GM21423 (cell line): Measurements from ENCODE around the gene GREM1.
A peak's percentile ranks its signal among the peaks of the same experiment; 100 is the strongest.

Experiments
- ATAC-seq: cut with Tn5 transposase; IDR thresholded peaks from one replicate; pipeline ENCODE4 v1.9.1; 2021; ENCODE audit warnings: mild to moderate bottlenecking, moderate library complexity; ENCODE audit not compliant: unreplicated experiment

Gene GREM1

DNA sequence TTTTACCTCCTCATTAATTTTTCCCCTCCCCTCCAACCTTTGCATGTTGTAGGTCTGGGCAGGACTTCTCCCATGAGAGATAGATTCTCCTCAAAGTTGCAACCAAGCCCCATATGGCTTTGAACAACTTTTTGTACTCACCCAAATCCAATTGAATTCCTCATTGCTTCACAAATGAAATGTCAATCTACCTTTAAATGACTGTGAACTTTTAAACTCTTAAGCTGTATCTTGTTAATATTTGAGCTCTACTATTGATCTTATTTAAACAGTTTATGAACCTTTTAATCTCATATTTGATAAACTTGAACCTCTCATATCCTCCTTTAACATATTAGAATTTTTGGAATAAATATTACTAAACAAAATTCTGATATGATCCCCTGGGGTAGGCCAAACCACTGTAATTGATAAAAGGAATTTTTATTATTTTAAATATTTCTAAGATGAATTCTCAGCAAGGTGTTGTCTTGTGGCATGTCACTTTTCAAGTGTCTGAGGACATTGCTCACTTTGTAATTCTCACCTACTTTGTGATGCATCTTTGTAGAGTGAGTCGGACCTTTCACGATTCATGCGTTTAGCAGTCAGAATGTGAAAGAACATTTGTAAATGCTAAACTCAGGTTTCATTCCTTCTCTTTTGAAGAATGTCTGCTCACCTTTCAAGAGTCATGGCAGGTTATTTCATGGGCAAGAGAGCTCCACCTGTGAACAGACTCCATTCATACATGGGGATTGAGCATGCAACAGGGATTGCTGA, 23.4 kb upstream of the GREM1 start:
- ATAC-seq, result no peak

DNA sequence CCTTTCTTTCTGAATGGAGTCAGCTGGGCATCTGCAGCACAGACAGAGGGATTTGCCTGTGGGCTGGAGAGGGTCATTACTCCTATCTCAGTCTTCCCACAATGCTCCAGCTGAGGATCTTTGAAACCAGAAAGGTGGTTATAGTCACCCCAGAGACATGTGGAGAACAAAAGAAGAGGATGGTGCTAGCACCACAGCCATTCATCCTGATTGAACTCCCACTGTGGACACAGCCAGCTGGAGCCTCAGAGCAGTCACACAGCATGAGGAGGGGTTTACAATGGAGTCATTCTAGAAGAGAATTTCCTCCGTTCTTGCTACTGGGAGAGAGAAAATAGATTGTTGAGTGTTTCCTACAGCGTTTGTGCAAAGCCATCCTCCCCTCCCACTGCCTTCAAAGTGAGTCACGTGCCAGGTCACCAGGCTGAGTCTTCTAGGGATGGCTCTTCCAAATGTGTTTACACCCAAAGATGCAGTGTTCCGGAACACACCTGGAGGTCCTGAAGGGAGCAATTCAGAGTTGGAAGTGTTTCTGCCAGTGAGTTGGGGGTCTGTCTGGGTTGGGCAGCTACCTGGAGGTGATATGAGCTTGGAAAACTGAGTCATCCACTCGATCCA, 18.9 kb upstream of the GREM1 start:
- no peak for ATAC-seq

DNA sequence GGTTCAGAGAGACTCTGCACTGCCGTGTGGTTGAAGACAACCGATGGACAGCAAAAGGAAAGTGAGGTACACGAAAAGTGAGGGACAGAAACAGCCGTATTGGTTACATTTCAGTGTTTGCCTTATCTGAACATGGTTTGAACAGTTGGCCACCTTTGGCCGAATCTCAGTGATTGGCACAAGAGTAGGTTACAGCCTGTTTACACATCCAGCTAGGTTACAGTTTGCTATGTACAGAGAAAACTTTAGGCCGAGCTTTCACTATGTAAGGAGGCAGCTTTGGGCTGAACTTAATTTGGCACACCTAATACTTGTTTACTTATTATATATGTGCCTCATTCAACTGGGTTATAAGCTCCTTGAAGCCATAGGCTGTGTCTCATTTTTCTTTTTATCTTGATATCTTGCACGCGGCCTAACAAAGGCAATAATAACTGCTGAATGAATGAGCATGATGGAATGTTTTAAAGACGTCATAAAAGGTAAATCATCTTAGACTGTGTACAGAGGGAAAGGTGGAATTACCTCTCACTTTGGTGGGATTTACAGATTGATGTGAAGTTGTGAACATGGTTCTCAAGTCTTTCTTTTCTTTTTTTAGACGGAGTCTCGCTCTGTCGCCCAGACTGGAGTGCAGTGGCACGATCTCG, 17.2 kb upstream of the GREM1 start:
- ATAC-seq, result no peak

DNA sequence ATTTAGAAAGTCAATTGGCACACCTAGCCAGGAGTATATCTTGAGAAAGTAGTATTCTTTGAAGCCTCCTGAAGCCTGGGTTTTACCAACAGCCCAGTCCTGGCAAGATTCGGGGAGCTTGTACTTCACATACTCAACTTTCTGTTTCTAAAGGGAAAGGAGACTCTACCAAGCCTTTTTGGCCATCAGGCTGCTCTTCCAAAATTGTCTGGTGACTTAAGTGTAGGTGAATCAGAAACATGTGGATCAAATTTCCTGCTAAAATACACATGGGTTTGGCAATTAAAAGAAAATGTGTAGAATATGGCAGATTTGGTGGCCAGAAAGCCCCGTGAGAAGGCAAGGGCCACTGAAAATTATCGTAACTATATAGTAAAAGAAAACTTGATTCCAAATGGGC, 15.9 kb upstream of the GREM1 start:
- ATAC-seq, result no peak

DNA sequence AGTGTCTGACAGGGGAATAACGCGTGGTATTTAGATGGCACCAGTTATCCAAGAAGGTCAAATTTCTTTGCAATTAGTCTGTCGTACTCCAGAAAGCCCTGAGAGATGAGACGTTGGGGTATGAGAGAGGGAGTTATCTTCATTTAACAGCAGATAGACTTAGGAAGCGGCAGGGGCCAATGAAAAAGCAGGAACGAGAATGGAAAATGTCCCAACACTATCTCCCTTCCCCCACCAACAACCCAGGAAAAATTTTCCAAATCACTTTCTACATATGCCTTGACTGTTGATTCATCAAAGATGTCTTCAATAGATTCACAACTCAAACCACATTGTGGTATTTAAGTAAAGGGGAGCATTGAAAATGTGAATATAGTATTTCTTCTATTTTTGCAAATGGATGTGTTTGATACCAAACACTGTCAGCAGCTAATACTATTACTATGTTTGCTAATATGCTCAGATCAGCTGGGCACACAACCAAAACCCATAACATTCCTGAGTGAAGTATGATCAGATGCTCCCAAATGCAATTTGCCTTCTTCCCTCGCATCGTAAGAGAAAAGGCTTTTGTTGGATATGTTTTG, 13.3 kb upstream of the GREM1 start:
- no peak for ATAC-seq

DNA sequence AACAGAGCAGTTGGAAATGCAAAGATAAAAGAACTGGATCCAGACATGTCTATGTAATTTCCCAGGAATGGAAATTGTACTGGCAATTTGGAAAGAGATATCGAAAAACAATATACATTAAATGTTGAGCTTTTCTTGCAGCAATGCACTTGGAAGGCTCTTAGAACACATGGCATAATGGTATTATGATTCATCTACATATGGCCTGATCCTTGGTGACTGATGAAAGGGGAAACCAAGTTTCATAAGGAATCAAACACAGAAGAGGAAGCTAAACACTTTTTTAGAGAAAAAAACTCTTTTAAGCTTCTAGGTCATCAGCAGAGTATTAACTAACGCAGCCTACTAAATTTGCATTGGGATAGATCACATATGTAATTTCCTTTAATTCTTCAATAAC, 12.4 kb upstream of the GREM1 start:
- ATAC-seq, result no peak

DNA sequence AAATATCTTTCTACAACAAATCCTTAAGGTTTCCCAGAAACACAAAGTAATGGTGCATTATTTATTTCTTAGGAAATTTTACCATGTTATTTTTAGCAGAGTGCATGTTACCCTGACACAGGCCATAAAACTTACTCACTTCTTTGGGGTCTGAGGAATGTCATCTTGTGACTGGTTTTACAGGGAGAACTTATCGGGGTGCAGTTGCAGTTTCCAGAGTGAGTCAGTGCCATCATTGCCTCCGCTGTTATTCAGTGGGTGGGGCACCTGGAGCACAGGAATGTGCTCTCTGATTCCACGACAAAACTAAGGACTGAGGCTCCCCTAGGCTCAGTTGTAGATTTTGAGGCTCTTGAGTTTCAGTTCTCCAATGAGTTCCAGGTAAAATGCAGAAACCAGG, 11.1 kb upstream of the GREM1 start:
- no peak for ATAC-seq

DNA sequence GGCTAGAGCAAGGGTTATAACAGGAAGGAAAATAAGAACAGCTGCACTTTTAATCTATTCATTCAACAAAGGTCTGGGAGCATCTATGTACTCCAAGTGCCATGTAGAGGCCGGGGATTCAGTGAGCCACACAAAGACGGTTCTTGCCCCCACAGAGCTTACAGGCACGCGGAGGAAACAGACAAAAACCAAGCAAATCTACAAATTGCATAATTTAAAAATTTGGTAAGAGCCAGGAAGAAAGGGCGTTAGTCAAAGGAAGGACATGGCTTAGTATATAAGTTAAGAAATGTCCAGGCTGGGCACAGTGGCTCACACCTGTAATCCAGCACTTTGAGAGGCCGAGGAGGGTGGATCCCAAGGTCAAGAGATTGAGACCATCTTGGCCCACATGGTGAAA, 10.4 kb upstream of the GREM1 start:
- ATAC-seq, result no peak

DNA sequence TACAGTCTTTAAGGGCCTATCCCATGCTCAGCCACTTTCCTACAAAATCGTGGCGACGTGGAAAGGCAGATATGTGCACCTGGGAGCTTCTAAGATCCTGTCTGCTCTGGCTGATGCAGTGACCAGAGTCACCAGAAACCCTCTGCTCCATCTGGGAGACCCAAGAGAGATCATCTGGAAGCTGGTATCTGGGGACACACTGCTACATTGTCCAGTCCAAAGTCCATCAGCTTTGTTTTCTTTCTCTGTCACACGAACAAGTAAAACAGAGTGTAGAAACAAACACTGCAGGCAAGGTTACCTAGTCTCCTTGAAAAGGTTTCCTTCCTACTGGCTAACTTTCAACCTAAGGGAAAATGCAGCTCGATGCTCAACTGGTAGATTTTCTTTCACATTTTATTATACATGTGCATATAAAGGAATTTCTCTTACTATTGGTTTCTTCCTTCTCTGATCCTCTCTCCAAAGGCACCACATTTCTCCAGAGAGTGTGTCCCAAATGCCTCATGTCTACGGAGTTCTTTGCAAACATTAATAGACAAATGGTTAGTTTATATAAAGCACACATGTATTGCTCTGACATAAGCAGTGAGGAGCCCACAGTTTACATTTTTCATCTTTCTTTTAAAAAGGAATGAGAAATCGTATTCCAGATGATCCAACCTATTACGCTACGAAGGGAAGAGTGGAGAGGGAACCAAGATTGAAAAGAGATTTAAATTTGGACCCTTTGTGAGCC, 8.3 kb upstream of the GREM1 start:
- ATAC-seq, result no peak

DNA sequence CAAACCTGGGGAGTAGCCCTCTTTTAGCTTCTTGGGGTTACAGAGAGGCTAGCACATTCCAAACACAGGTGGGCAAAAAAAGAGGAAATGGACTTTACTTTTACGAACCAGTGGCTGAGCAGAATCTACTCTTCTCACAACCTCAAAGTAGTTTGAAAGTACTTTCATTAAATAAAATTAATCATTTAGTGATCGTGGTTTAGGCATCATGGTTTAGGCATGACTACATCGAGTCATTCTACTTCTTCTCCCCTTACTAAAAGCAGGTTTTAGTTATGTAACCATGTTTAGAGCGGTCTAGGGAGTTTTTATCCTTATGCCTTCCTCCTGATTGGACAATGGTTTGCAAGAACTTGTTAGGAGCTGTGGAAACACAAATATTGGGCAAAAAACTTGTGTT, 2.5 kb upstream of the GREM1 start:
- peak; percentile 53 for ATAC-seq

DNA sequence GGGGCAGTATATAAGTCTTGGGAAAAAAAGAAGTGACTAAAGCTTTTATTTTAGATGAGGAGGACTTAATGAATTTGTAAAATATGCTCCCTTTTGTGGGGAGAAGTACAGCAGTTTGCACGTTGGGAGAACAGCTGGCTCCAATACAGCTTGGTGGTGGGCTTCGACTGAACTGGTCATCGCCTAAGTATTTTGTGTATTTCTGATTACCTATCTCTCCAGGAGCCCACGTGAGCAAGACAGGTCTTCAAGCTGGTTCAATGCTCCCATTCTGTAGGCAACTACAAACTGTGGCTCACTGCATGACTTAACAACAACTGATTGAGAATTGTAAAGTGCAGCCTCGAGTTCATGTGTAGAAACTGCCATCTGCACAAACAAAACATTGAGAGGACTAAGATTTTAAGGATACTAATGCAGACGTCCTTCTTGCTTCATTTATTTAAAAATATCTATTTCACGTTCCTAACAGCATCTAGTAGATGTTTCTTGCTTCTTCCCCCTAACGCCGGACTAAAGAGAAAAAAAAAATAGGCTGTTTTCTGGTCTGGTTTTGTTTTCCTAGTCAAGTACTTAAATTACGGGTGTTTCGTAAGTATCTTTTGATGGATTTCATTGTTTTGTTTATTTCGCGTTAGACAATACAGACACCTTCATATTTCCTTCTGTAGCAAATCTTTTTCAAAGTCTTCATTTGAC, 1.4 kb upstream of the GREM1 start:
- ATAC-seq, result no peak

DNA sequence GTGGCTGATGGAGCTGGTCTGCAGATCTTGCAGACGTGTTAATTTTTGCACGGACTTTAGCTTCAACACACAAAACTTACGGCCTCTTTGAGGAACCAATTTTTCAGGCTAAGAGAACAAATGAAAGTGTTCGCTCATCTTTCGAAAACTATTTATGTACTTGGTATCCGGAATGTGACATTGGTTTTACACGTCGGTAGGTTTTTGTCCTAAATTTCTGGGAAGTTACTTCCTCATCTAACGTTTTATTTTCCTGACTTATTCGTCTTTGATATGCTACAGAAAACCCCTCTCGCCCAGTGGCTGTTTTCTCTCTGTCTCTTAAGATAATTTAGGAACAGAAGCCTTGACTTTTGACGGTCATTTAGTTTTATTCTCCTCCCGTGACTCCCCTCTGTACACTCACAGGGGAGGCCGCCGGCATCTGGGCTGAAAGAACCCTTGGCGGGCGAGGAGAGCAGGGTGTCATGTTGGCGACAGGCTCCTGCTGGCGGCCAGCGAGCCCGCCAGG, 834 bp upstream of the GREM1 start:
- no peak for ATAC-seq

DNA sequence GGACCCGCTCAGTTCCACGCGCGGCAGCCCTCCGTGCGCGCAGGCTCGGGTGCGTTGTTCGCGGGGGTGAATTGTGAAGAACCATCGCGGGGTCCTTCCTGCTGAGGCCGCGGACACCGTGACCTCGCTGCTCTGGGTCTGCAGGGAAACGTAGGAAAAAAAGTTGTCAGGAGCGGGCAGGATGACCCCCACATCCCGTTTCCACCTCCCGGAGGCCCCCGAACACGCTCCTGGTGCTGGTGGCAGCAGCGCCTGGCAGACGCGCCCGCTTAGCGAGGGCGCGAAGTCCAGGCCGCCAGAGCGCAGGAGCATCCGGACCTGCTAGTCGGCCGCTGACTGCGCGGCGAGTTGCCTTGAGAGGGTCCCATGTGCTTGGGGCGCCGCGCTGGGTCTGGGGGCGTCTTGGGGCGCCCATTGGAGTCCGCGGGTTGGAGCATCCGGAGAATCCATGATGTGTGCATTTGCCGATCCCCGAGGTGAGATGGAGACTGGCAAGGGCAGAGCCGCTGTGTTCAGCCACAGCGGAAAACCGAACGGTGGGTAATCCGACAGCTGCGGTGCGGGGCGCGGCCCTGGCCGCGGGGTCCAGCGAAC, 520 bp downstream of the GREM1 start:
- no peak for ATAC-seq

DNA sequence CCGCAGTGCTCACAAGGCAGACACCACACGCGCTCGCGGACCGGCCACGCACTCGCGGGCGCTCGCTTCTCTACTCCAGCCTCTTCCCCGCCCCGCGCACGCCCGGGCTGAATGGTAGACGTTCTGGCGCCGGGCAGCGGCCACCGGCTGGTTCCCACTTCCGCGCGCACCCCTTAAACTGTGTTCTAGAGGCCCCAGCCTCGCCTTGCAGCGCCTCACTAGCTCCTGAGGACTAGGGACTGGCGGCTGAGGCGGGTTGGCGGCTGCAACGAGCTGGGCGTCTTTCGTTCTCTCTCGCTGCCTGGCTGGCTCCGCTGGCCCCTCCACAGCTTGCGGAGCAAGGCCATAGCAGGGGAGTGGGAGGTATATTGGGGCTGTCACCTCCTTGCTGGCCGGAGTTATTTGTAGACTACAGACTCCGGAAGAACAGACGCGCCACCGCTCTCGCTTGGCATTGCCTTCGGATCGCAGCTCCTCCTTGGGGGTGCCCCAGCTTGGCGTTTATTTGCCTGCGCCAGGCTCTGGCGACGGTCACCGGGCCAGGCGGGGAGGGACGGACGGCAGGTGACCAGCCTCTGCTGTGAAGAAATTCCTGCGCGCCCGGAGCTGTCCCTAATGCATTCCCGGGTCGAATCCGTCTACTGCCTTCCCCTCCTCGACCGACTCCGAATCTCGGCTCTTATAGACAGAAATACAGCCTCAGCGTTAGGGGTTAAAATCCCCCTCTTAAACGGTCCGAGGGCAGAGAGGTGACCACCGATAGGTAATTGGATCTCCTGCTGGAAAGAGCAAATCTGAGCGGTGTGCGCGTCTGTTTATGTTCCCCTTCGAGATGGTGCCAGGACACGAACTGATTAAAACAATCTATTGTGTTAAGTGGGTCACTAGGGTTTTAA, 1.3 kb downstream of the GREM1 start:
- ATAC-seq, result no peak

DNA sequence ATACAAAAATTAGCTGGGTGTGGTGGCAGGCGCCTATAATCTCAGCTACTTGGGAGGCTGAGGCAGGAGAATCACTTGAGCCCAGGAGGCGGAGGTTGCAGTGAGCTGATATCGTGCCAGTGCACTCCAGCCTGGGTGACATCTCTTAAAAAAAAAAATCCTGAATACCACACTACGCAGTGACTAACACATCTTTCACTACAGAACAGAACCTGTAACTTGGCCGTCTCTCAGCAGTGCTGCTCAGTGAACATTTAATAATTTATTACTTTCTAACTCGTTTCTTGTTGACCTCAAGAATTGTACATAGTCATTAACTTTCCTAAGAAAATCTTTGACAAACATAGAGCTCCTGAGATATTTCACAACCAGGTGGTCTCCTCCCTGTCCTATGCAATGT, 3.8 kb downstream of the GREM1 start:
- ATAC-seq, result no peak

DNA sequence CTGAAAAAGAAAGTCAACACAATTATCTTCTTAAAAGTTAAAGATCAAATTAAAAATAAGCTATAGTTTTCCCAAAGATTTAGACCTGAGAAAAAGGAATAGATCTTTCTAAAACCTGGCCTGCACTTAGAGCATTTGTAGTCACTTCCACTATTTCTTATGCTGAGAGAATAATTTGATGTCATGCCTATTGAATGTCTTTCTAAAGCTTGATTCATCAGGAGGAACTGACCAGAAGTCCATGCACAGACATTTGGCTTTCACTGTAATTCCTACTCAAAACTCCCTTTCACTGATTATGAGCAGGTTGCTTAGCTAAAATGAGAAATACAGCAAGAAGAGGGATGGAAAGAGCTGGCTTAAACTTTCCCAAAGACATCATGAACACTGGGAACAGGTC, 4.3 kb downstream of the GREM1 start:
- ATAC-seq, result no peak

DNA sequence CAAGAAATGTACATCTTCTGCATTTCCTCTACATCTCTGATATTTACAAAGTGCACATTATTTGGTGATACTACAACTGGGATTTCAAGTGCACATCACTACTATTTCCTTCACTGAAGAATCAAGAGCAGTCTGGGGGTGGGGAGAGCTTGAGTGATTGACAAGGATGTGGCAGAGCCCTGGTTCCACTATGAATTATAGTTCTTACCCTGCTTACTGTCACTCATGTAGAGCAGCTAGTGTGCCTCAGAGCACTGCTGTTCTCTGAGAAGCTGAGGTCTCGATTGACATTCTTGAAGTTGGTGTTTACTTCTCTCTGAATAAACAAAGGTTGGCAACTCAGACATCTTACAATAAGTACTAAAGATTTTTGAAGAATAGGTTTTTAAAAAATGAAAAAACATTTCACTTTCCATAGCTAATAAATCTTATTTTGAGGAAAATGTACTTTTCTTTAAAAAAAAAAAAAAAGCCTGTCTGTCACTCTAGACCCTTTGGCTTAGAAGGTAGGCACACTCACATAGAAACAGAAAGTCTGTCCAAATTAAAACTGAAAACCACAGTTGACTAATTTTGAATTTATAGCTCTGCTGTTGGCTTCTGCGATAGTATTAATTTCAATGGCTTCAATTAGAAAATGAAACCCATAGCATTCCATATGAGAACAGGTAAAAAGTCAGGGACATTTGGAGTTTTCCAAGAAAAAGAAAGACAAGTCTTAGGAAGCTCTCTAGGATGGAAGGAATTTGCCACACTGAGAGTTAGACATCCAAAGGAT, 5.6 kb downstream of the GREM1 start:
- ATAC-seq, result peak; percentile 88

DNA sequence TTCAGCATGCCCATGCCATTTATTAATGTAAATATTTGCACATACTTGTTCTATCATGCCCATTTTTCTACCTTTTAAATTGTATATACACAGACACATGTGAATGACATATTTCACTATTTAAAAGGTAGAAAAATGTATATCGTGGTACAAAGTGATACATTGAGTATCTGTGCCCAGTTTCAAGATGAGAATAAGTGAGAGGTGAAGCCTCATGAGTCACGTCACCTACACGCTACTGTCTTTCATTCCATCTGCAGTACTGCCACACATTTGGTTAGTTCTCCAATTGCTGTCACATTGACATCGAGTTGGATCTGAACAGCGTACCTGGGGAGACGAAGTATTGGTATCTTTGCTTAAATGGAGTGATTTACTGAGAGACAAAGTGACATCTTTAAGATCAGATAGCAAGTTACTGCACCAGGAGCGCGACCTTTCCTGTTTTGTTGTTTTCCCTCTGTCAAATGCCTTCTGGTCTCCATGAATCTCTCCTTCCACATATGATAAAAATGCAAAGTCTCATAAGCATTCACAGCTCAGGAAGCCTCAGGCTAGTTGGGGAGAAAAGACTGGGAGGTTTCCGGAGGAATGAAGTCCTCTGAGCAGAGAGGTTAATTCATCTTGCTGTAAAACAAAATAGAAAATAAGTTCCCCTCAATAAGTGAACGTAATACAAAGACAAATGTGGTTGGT, 12.0 kb downstream of the GREM1 start:
- no peak for ATAC-seq
